Right atrium auricular region (tissue), 2 donors: ENCODE results near the gene TTLL11. TPM values are rescaled to one million over a fixed set of nuclear protein-coding genes. Genes with fewer than 3 reads are reported as not detected.
"Not testable (repeated sequence)": the region's sequence is repeated elsewhere in the genome, so short reads cannot be mapped to it uniquely, and the experiment has no call there.

Experiments used
- DNase-seq: peaks from one replicate; pipeline ENCODE4 v3.0.0-alpha.2; 2019; ENCODE audit warnings: low spot score
- H3K27ac ChIP-seq, 2 donors: fragments of 200-600 bp; sonication (generic); 1 replicate in 1 of 2; 2 replicates in 1 of 2; pipeline ENCODE4 v1.5.1; 2016 to 2019
- H3K27me3 ChIP-seq, 2 donors: fragments of 200-600 bp; sonication (generic); one replicate each; pipeline versions ENCODE4 v1.5.1 to v1.6.0; 2017 to 2019
- H3K36me3 ChIP-seq: fragments of 200-600 bp; sonication (generic); one replicate; pipeline ENCODE4 v1.5.1; 2016
- H3K4me1 ChIP-seq, 2 donors: fragments of 200-600 bp; sonication (generic); one replicate each; pipeline versions ENCODE4 v1.5.1 to v1.6.0; 2017 to 2019
- H3K4me3 ChIP-seq, 2 donors: fragments of 200-600 bp; sonication (generic); 1 replicate in 1 of 2; 2 replicates in 1 of 2; pipeline ENCODE4 v1.5.1; 2017 to 2019; ENCODE audit warnings: mild to moderate bottlenecking in 1 of 2, moderate library complexity in 1 of 2
- H3K9me3 ChIP-seq, 2 donors: fragments of 200-600 bp; sonication (generic); one replicate each; pipeline ENCODE4 v1.5.1; 2019
- CTCF ChIP-seq, 2 donors: fragments of 200-600 bp; sonication (generic); IDR thresholded peaks; one replicate each; pipeline ENCODE4 v1.5.1; 2019; ENCODE audit warnings: antibody characterized with exemption in 2 of 2
- total RNA-seq, 2 donors: library from RNA; depleted of rRNA; stranded (reverse); fragments of >200 nt; gene quantifications; one replicate each; pipeline ENCODE4 v1.1.0, GENCODE V29; 2016

Gene TTLL11
- total RNA-seq, 2 donors from 2014 or later, result 5.9 to 7.8 TPM

GRCh38 chr9:122005597-122005996, 87.5 kb downstream of the TTLL11 start:
- no peaks in the 10 kb centered on the region for H3K9me3 ChIP-seq
- no peak overlapping the region for H3K27ac ChIP-seq
- peak in 1 of 2 donors; percentile 45 for TF ChIP-seq CTCF (IDR thresholded peaks at IDR 0.05)
- peaks cover 0 to 15% of the 10 kb centered on the region in 2 donors for H3K4me1 ChIP-seq
- peak; percentile 4 for DNase-seq
- no peak overlapping the region for H3K4me3 ChIP-seq
- no peaks in the 10 kb centered on the region for H3K36me3 ChIP-seq
- no peaks in the 10 kb centered on the region for H3K27me3 ChIP-seq

- Histone ChIP-seq H3K4me1 (peaks cover 0 to 15% of the 10 kb centered on the region in 2 donors), H3K27ac (no peak overlapping the region), H3K36me3 (no peaks in the 10 kb centered on the region), H3K9me3 (no peaks in the 10 kb centered on the region), H3K27me3 (no peaks in the 10 kb centered on the region), H3K4me3 (no peak overlapping the region)
- no peak for TF ChIP-seq CTCF (IDR thresholded peaks at IDR 0.05)
- DNase-seq, result peak; percentile 32
These were observed 88.5 kb downstream of the TTLL11 start for GRCh38 chr9:122004589-122004988.

- H3K9me3 ChIP-seq, result no peaks in the 10 kb centered on the region
- H3K4me1 ChIP-seq, result peaks cover 0 to 22% of the 10 kb centered on the region in 2 donors
- peak overlapping the region; percentile 60 to 80 for H3K27ac ChIP-seq
- no peak for TF ChIP-seq CTCF (IDR thresholded peaks at IDR 0.05)
- H3K36me3 ChIP-seq, result no peaks in the 10 kb centered on the region
- no peaks in the 10 kb centered on the region for H3K27me3 ChIP-seq
- DNase-seq, result peak; percentile 56
- no peak overlapping the region for H3K4me3 ChIP-seq
These were observed 91.5 kb downstream of the TTLL11 start for GRCh38 chr9:122001491-122002201.

GRCh38 chr9:122000526-122000925, 92.6 kb downstream of the TTLL11 start:
- peak; percentile 30 for DNase-seq
- not testable (repeated sequence) for H3K36me3 ChIP-seq, H3K27me3 ChIP-seq, H3K4me3 ChIP-seq, H3K9me3 ChIP-seq
- Histone ChIP-seq H3K4me1 (peaks cover 0 to 22% of the 10 kb centered on the region in 2 donors), H3K27ac (peak overlapping the region in 1 of 2 donors; percentile 80)

- Histone ChIP-seq H3K36me3 (no peaks in the 10 kb centered on the region), H3K4me3 (no peak overlapping the region), H3K27ac (no peak overlapping the region), H3K4me1 (peaks cover 0 to 22% of the 10 kb centered on the region in 2 donors), H3K9me3 (no peaks in the 10 kb centered on the region), H3K27me3 (no peaks in the 10 kb centered on the region)
- TF ChIP-seq CTCF (IDR thresholded peaks at IDR 0.05), result no peak
- DNase-seq, result peak; percentile 5
These were observed 93.6 kb downstream of the TTLL11 start for GRCh38 chr9:121999556-121999955.

GRCh38 chr9:121998513-121999049, 94.5 kb downstream of the TTLL11 start:
- DNase-seq, result no peak
- Histone ChIP-seq H3K9me3 (no peaks in the 10 kb centered on the region), H3K4me1 (peaks cover 0 to 22% of the 10 kb centered on the region in 2 donors), H3K4me3 (no peak overlapping the region), H3K27ac (no peak overlapping the region), H3K27me3 (no peaks in the 10 kb centered on the region), H3K36me3 (no peaks in the 10 kb centered on the region)
- no peak for TF ChIP-seq CTCF (IDR thresholded peaks at IDR 0.05)
